GM19025 (cell line): ENCODE data around the gene EPB41L2.
A peak's percentile ranks its signal among the peaks of the same experiment; 100 is the strongest.

Experiments
- ATAC-seq: cut with Tn5 transposase; IDR thresholded peaks from one replicate; pipeline ENCODE4 v1.9.1; 2021; ENCODE audit warnings: mild to moderate bottlenecking, low read depth, moderate library complexity; ENCODE audit not compliant: unreplicated experiment

Gene EPB41L2

DNA sequence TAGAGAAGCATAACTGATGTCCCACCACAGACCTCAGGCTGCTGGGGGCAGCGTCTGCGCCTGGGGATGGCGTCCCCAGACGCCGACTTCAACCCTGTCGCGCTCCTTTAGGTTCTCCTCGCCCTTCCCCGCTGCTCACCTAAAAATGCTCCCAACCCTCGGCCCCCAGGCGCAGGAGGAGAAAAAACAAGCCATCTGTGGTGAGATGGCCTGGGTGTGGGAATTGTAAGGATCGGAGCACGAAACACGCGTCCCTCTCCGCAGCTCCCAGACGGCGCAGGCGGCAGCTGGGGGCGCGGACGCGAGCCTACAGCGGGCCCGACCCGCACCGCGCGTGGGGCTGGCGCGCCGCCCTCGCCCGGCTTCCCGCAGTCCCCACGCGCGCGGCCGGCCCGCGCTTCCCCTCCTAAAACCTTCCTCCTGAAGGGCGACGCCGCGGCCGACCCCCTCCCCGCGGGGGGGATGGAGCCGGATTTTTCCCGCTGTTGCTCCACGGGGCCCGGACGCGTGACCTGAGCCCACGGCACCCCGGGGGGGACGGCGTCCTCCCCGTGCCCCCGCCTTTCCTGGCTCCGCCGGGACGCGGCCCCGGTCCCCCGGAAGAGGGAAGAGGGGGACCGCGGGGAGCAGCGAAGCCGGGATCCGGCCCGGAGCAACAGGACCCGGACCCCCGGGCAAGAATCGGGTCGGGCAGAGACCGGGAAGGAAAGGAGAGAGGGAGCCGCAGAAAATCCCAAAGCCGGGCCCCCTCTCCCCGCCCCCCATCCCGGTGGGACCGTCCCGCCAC is 611 bp downstream of the EPB41L2 start:
- ATAC-seq: peak; percentile 18

DNA sequence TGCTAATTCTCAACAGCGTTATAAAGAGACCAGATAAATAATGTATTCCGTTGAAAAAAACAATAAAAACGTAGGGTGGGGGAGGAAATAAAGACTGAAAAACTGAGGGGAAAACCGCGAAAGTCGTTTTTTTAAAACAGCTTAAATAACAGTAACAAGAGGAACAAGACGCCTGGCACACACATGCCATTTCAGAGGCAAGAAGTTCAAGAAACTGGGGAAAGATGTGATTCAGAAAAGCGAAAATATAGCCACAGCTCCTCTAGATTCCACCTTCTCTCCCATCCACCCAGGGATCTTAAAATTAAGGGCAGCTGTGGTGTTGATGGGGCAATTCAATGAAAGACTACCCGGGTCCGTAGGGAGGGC is 1.3 kb downstream of the EPB41L2 start:
- ATAC-seq: no peak

- no peak for ATAC-seq
Observed at GRCh38 chr6:131061041-131061750, 1.8 kb downstream of the EPB41L2 start.

GRCh38 chr6:131060311-131060710 is 2.7 kb downstream of the EPB41L2 start:
- no peak for ATAC-seq

GRCh38 chr6:131059486-131059885 is 3.6 kb downstream of the EPB41L2 start:
- no peak for ATAC-seq

DNA sequence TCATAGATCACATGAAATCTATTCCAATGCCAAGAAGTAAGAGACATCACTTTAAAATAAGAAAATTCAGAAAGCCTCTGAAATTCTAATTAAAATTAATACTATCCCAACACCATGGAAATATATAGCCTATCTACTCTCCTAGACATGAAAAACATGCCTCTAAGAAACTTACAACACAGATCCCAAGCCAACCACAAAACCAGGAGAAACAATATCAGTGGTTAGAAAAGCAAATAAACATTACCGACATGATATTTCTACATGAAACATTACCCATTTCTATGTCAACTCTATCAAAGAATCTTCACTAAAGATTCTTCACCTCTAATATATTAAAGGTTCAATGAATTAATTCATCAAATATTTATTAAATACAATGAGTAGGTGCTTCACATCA is 4.8 kb downstream of the EPB41L2 start:
- ATAC-seq: no peak

DNA sequence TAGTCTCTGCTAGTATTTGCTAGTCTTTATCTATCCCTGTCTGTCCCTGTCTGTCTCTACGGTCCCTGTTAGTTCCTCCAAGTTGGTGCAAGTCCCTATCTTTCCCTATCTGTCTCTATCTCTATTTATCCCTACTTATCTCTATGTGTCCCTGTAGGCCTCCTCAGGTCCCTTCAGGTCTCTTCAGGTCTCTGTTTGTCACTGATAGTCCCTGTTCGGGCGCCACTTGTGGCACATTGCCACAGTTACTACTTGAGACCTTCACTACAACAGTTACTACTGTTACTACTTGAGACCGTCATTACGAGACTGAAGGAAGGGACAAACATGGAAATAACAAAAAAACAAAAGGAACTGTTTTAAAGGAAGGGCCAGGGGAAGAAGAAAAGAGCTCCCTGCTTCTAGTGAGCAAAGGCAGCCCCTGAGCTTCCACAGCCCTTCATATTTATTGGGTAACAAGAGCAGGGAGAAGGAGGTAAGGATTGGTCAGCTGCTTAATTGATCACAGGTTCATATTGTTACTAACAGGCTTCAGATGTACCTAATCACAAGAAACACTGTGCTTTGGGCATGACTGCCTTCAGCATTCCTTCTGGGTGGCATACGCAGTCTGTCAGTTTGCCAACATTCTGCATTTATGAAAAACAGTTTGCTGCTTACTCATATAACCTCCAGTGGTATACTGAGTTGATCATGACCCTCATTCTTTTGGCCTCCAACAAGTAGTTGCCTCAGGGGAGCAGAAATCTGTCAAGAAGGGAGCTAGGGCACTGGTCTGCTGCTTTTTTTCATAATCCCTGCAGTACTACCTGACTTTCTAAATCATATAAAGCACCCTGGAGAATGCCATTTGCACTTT is 8.4 kb downstream of the EPB41L2 start:
- no peak for ATAC-seq

DNA sequence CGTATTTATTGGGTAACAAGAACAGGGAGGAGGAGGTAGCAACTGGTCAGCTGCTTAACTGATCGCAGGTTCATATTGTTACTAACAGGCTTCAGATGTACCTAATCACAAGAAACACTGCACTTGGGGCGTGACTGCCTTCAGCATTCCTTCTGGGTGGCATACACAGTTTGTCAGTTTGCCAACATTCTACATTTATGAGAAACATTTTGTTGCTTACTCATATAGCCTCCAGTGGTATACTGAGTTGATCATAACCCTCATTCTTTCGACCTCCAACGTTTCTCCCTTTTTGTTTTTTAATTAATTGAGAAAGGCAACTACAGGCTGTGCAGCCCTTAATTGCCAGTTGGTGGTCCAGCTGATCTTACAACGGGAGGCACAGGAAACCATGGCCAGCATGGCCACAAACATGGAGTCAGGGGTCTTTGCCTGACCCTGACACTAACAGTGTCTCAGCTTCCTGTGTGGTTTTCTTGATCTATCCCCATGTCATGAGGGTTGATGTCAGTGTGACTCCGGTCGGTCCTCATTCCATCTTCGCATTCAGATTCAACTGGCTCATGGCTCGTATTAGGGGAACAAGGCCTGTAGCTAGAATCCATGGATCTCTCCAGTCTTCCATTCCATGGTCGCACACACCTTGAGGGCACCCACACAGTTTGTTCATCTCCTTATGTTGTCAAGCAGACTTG is 9.4 kb downstream of the EPB41L2 start:
- ATAC-seq: no peak

DNA sequence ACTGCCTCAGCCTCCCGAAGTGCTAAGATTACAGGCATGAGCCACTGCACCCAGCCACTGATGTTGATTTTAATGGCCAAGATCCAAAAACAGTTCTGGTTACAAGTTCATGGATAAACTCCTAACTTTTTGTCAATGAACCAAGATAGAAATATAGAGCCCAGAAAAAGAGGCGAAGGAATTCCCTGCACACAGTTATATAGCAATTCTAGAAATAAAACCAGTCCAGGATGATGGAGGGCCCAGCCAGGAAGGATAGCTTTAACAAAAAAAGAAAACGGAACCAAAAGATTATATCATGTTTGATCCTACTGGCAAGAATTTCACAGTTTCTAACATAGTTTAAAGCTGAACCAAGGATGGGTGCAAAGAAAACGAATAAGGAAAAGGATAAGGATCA is 10.9 kb downstream of the EPB41L2 start:
- ATAC-seq: no peak

DNA sequence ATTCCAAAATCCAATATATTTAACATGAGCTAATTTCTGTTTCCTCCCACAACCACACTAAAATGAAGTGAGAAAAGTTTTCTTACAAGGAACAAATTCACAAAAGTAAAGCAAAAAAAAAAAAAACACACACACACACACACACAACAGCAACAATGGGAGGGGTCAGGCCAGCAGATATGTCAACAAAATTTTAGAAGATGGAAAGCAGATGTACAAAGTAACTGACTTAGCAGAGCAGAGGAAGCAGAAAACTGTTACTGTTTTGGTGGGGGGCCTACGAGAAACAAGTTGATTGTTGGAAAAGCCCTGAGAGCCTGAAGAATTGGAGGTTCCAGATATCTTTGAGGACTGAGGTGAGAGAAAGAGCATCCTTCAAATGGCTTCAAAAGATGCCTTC is 11.7 kb downstream of the EPB41L2 start:
- ATAC-seq: no peak

- ATAC-seq: no peak
Observed at GRCh38 chr6:131049608-131050007, 13.4 kb downstream of the EPB41L2 start.

DNA sequence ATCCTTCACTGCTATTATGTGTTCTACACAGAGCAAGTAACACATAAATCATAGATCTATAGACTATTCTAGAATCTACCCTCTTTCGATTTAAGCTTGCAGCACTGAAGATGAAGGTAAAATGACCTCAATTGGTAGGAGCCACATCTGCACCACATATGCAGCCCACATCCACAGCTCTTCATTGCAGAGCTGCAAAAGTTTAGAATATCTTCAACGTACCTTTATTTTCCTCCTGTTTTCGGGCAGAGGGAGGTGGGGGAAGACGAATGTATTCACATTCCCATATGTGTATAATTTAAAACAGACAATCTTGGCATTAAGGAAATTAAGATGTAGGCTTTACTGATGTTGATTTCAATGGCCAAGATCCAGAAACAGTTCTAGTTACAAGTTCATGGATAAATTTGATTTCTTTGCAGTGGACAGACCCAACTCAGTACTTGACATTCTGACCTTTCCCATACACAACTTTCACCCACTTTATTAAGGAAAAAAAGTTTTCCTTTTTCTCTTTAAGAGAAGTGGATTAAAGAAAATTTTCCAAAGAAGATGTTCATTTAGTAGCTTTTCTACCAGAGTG is 14.0 kb downstream of the EPB41L2 start:
- no peak for ATAC-seq

DNA sequence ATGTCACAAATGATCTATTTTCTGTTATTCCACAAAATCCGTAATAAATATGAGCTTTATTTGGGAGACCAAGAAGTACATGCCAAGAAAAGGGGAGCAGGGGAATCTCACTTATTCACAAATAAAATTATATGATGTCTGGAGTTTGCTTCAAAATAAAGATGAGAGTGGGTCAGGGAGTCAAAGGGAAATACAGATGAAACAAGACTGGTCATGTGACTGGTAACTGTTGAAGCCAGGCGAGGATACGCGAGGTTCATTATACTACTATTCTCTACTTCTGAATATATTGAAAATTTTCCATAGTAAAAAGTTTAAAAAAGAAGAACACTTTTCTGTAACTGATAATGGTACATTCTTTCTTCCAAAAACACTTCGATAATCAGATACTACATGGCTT is 14.6 kb downstream of the EPB41L2 start:
- no peak for ATAC-seq

GRCh38 chr6:131045139-131045538 is 17.9 kb downstream of the EPB41L2 start:
- no peak for ATAC-seq

DNA sequence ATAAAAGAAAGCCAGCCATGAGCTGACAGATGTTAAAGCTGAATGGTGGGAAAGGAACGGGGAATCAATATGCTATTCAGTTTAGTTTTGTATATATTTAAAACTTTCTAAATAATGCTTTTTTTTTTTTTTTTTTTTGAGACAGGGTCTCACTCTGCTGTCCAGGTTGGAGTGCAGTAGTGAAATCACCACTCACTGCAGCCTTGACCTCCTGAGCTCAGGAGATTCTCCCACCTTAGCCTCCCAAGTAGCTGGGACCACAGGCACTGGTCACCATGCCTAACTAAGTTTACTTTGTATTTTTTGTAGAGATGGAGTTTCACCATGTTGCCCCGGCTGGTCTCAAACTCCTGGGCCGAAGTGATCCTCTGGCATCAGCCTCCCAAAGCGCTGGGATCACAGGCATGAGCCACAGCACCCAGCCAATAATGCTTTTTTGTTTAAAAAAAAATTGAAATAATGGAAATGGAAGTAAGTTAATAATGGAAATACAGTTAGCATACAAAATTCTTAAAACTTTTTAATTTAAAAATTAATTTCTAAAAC is 19.1 kb downstream of the EPB41L2 start:
- ATAC-seq: no peak

DNA sequence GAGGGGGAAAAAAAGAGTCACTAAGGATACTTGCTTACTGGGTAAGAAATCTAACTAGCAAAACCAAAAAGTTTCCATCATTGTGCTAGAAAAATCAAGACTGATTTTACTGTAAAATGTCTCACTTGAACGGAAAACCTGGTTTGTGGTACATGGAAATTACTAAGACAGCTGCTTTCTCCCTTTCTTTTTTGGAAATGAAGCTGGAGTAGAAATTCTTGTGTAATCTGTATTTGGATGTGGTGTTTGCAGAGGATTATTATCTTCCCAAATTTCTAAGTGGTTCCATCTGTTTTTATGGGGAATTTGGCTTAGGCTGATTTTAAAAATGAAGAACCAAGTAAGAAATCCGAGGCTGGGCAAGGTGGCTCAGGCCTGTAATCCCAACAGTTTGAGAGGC is 20.4 kb downstream of the EPB41L2 start:
- ATAC-seq: no peak

- ATAC-seq: no peak
Observed at GRCh38 chr6:131041814-131042213, 21.2 kb downstream of the EPB41L2 start.

GRCh38 chr6:131040866-131041265 is 22.2 kb downstream of the EPB41L2 start:
- no peak for ATAC-seq

DNA sequence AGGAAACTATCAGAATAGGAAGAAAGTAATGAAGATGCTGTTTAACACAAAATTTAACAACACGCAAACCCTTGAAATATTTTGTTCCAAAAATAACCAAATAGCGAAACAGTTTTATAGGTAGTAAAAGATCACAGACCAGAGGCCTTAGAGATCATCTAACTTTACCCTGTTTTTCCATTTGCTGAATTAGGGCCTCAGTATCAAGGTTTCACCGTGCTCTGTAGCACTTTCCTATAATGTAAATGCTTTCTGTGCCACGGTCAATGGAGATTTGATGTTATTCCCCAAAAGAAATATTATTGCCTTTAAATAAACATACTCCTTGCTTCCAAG is 23.7 kb downstream of the EPB41L2 start:
- no peak for ATAC-seq
